Measurements from ENCODE around the gene DNA2. TPM values are rescaled to one million over a fixed set of nuclear protein-coding genes. Genes with fewer than 3 reads are reported as not detected.

Gene DNA2
- total RNA-seq, 4 donors from 2014 or later = 2.3 to 6.8 (median 3.9) TPM

- no peak for TF ChIP-seq CTCF (IDR thresholded peaks at IDR 0.05; ENCODE audit: low read depth)
Measured at GRCh38 chr10:68408898-68409518, 62.8 kb downstream of the DNA2 start.

- no peak for TF ChIP-seq CTCF (IDR thresholded peaks at IDR 0.05; ENCODE audit: low read depth)
Measured at GRCh38 chr10:68406815-68407548, 64.8 kb downstream of the DNA2 start, which contains the start of gene RUFY2. Gene RUFY2, minus strand, starts transcription at chr10:68407277. Its CDS starts 88 bp downstream, at chr10:68407189.

GRCh38 chr10:68406111-68406814, 65.5 kb downstream of the DNA2 start:
- TF ChIP-seq CTCF (IDR thresholded peaks at IDR 0.05; ENCODE audit: low read depth) = no peak

GRCh38 chr10:68403701-68404100, 68.1 kb downstream of the DNA2 start:
- TF ChIP-seq CTCF (IDR thresholded peaks at IDR 0.05; ENCODE audit: low read depth) = no peak

GRCh38 chr10:68402276-68402675, 69.5 kb downstream of the DNA2 start:
- TF ChIP-seq CTCF (IDR thresholded peaks at IDR 0.05; ENCODE audit: low read depth) = no peak

GRCh38 chr10:68397005-68397404, 74.8 kb downstream of the DNA2 start:
- no peak for TF ChIP-seq CTCF (IDR thresholded peaks at IDR 0.05; ENCODE audit: low read depth)

- no peak for TF ChIP-seq CTCF (IDR thresholded peaks at IDR 0.05; ENCODE audit: low read depth)
Measured at GRCh38 chr10:68385740-68386139, 86.0 kb downstream of the DNA2 start.

Measured in subcutaneous adipose tissue (tissue), 4 donors.